ENCODE data around the gene CCDC59. TPM values are rescaled to one million over a fixed set of nuclear protein-coding genes. Genes with fewer than 3 reads are reported as not detected.

The CCDC59 gene
- 55.4 TPM for polyA plus RNA-seq (2013, experiment 1 of 2)
- polyA plus RNA-seq (2013, experiment 2 of 2), result 57.4 TPM

- peaks cover 10% of the 10 kb centered on the region; the same call in 1 of the 2 replicates for H3K4me1 ChIP-seq (ENCODE audit: insufficient read depth, low read length)
- H3K9ac ChIP-seq (ENCODE audit: low read depth, low read length), result peak within 1 kb of the TSS; percentile 99
Observed at GRCh38 chr12:82358200-82359114, at the start of gene CCDC59, which contains the start of gene METTL25. CCDC59 (minus strand) TSS chr12:82358387; CDS start chr12:82358376, 11 bp downstream. METTL25 (plus strand) TSS chr12:82358529; CDS start chr12:82358566, 37 bp downstream.

GRCh38 chr12:82407481-82407880 lies 49.3 kb upstream of the CCDC59 start:
- no peak overlapping the region for H3K27ac ChIP-seq (ENCODE audit: low read depth, low read length)
- H3K36me3 ChIP-seq (ENCODE audit: insufficient read depth, low read length), result no peaks in the 10 kb centered on the region
- no peaks in the 10 kb centered on the region for H3K4me1 ChIP-seq (ENCODE audit: insufficient read depth, low read length)
- H3K9ac ChIP-seq (ENCODE audit: low read depth, low read length), result no peak overlapping the region
- WGBS, result 95% methylated on average over 5 of the region's 5 CpGs
- no peaks in the 10 kb centered on the region for H3K27me3 ChIP-seq (ENCODE audit: insufficient read depth, low read length)
- no peak overlapping the region for H3K4me3 ChIP-seq (ENCODE audit: low read length)
- no peaks in the 10 kb centered on the region for H3K9me3 ChIP-seq (ENCODE audit: insufficient read depth, low read depth, low read length)

More at GRCh38 chr12:82358200-82359114, at the start of gene CCDC59, which contains the start of gene METTL25:
- Histone ChIP-seq H3K27me3 (ENCODE audit: insufficient read depth, low read length) (no peaks in the 10 kb centered on the region), H3K36me3 (ENCODE audit: insufficient read depth, low read length) (peaks cover 36% of the 10 kb centered on the region), H3K4me3 (ENCODE audit: low read length) (peak within 1 kb of the TSS; percentile 93), H3K27ac (ENCODE audit: low read depth, low read length) (peak within 1 kb of the TSS; percentile 93), H3K9me3 (ENCODE audit: insufficient read depth, low read depth, low read length) (no peaks in the 10 kb centered on the region)
- WGBS, result 1% methylated on average over 61 of the region's 61 CpGs

- Histone ChIP-seq H3K9ac (ENCODE audit: low read depth, low read length) (no peak overlapping the region), H3K9me3 (ENCODE audit: insufficient read depth, low read depth, low read length) (no peaks in the 10 kb centered on the region), H3K27ac (ENCODE audit: low read depth, low read length) (no peak overlapping the region), H3K4me1 (ENCODE audit: insufficient read depth, low read length) (no peaks in the 10 kb centered on the region), H3K36me3 (ENCODE audit: insufficient read depth, low read length) (no peaks in the 10 kb centered on the region), H3K4me3 (ENCODE audit: low read length) (no peak overlapping the region), H3K27me3 (ENCODE audit: insufficient read depth, low read length) (no peaks in the 10 kb centered on the region)
- 89% methylated on average over 1 of the region's 1 CpG for WGBS
Observed at GRCh38 chr12:82406651-82407050, 48.5 kb upstream of the CCDC59 start.

- Histone ChIP-seq H3K27ac (ENCODE audit: low read depth, low read length) (no peak overlapping the region), H3K9ac (ENCODE audit: low read depth, low read length) (no peak overlapping the region), H3K27me3 (ENCODE audit: insufficient read depth, low read length) (no peaks in the 10 kb centered on the region), H3K4me1 (ENCODE audit: insufficient read depth, low read length) (no peaks in the 10 kb centered on the region), H3K4me3 (ENCODE audit: low read length) (no peak overlapping the region), H3K36me3 (ENCODE audit: insufficient read depth, low read length) (0 out of 2 replicates have a peak, but pooled peaks cover 7% of the 10 kb centered on the region), H3K9me3 (ENCODE audit: insufficient read depth, low read depth, low read length) (no peaks in the 10 kb centered on the region)
- WGBS, result no CpG with 5 or more reads among the region's 2 CpGs
Observed at GRCh38 chr12:82400819-82401218, 42.6 kb upstream of the CCDC59 start.

- Histone ChIP-seq H3K27me3 (ENCODE audit: insufficient read depth, low read length) (no peaks in the 10 kb centered on the region), H3K9me3 (ENCODE audit: insufficient read depth, low read depth, low read length) (no peaks in the 10 kb centered on the region), H3K4me1 (ENCODE audit: insufficient read depth, low read length) (no peaks in the 10 kb centered on the region), H3K27ac (ENCODE audit: low read depth, low read length) (no peak overlapping the region), H3K4me3 (ENCODE audit: low read length) (no peak overlapping the region), H3K9ac (ENCODE audit: low read depth, low read length) (no peak overlapping the region), H3K36me3 (ENCODE audit: insufficient read depth, low read length) (peaks cover 11% of the 10 kb centered on the region; the same call in 1 of the 2 replicates)
Observed at GRCh38 chr12:82398879-82399278, 40.7 kb upstream of the CCDC59 start.

- Histone ChIP-seq H3K27me3 (ENCODE audit: insufficient read depth, low read length) (no peaks in the 10 kb centered on the region), H3K4me1 (ENCODE audit: insufficient read depth, low read length) (no peaks in the 10 kb centered on the region), H3K9me3 (ENCODE audit: insufficient read depth, low read depth, low read length) (no peaks in the 10 kb centered on the region), H3K36me3 (ENCODE audit: insufficient read depth, low read length) (no peaks in the 10 kb centered on the region), H3K9ac (ENCODE audit: low read depth, low read length) (no peak overlapping the region), H3K4me3 (ENCODE audit: low read length) (no peak overlapping the region), H3K27ac (ENCODE audit: low read depth, low read length) (no peak overlapping the region)
- WGBS, result no CpG with 5 or more reads among the region's 2 CpGs
Observed at GRCh38 chr12:82383930-82384552, 25.9 kb upstream of the CCDC59 start.

- Histone ChIP-seq H3K9me3 (ENCODE audit: insufficient read depth, low read depth, low read length) (peaks cover 4% of the 10 kb centered on the region; the same call in 1 of the 2 replicates), H3K4me3 (ENCODE audit: low read length) (no peak overlapping the region), H3K4me1 (ENCODE audit: insufficient read depth, low read length) (no peaks in the 10 kb centered on the region), H3K27ac (ENCODE audit: low read depth, low read length) (no peak overlapping the region), H3K9ac (ENCODE audit: low read depth, low read length) (no peak overlapping the region), H3K36me3 (ENCODE audit: insufficient read depth, low read length) (0 out of 2 replicates have a peak, but pooled peaks cover 3% of the 10 kb centered on the region), H3K27me3 (ENCODE audit: insufficient read depth, low read length) (no peaks in the 10 kb centered on the region)
Observed at GRCh38 chr12:82378997-82379396, 20.8 kb upstream of the CCDC59 start.

GRCh38 chr12:82375201-82375600 lies 17.0 kb upstream of the CCDC59 start:
- 90% methylated on average over 1 of the region's 2 CpGs for WGBS
- no peak overlapping the region for H3K9ac ChIP-seq (ENCODE audit: low read depth, low read length)
- no peaks in the 10 kb centered on the region for H3K4me1 ChIP-seq (ENCODE audit: insufficient read depth, low read length)
- no peaks in the 10 kb centered on the region for H3K27me3 ChIP-seq (ENCODE audit: insufficient read depth, low read length)
- 0 out of 2 replicates have a peak, but pooled peaks cover 3% of the 10 kb centered on the region for H3K36me3 ChIP-seq (ENCODE audit: insufficient read depth, low read length)
- H3K27ac ChIP-seq (ENCODE audit: low read depth, low read length), result no peak overlapping the region
- H3K4me3 ChIP-seq (ENCODE audit: low read length), result no peak overlapping the region
- peaks cover 4% of the 10 kb centered on the region; the same call in 1 of the 2 replicates for H3K9me3 ChIP-seq (ENCODE audit: insufficient read depth, low read depth, low read length)

GRCh38 chr12:82366197-82366596 lies 8.0 kb upstream of the CCDC59 start:
- WGBS, result 91% methylated on average over 1 of the region's 1 CpG
- no peaks in the 10 kb centered on the region for H3K36me3 ChIP-seq (ENCODE audit: insufficient read depth, low read length)
- H3K27me3 ChIP-seq (ENCODE audit: insufficient read depth, low read length), result no peaks in the 10 kb centered on the region
- H3K27ac ChIP-seq (ENCODE audit: low read depth, low read length), result no peak overlapping the region
- no peaks in the 10 kb centered on the region for H3K9me3 ChIP-seq (ENCODE audit: insufficient read depth, low read depth, low read length)
- H3K4me1 ChIP-seq (ENCODE audit: insufficient read depth, low read length), result no peaks in the 10 kb centered on the region; the same call in none of the 2 replicates
- H3K9ac ChIP-seq (ENCODE audit: low read depth, low read length), result no peak overlapping the region
- H3K4me3 ChIP-seq (ENCODE audit: low read length), result no peak overlapping the region

- H3K36me3 ChIP-seq (ENCODE audit: insufficient read depth, low read length), result no peaks in the 10 kb centered on the region
- no peak overlapping the region for H3K9ac ChIP-seq (ENCODE audit: low read depth, low read length)
- 94% methylated on average over 3 of the region's 4 CpGs for WGBS
- H3K27ac ChIP-seq (ENCODE audit: low read depth, low read length), result no peak overlapping the region
- H3K4me3 ChIP-seq (ENCODE audit: low read length), result no peak overlapping the region
- H3K9me3 ChIP-seq (ENCODE audit: insufficient read depth, low read depth, low read length), result no peaks in the 10 kb centered on the region
- peaks cover 3% of the 10 kb centered on the region for H3K4me1 ChIP-seq (ENCODE audit: insufficient read depth, low read length)
- H3K27me3 ChIP-seq (ENCODE audit: insufficient read depth, low read length), result no peaks in the 10 kb centered on the region
Observed at GRCh38 chr12:82363990-82364389, 5.8 kb upstream of the CCDC59 start.

- Histone ChIP-seq H3K4me3 (ENCODE audit: low read length) (no peak overlapping the region), H3K27ac (ENCODE audit: low read depth, low read length) (no peak overlapping the region), H3K4me1 (ENCODE audit: insufficient read depth, low read length) (peaks cover 10% of the 10 kb centered on the region), H3K9ac (ENCODE audit: low read depth, low read length) (no peak overlapping the region), H3K27me3 (ENCODE audit: insufficient read depth, low read length) (no peaks in the 10 kb centered on the region), H3K36me3 (ENCODE audit: insufficient read depth, low read length) (peaks cover 5% of the 10 kb centered on the region), H3K9me3 (ENCODE audit: insufficient read depth, low read depth, low read length) (no peaks in the 10 kb centered on the region)
- WGBS, result 88% methylated on average over 22 of the region's 22 CpGs
Observed at GRCh38 chr12:82361461-82361915, 3.3 kb upstream of the CCDC59 start.

All from HUES64 (cell line).